Measurements from ENCODE around the gene TFF3.

- no peak for TF ChIP-seq POLR2A (IDR thresholded peaks at IDR 0.05)
- no peak for TF ChIP-seq CTCF (IDR thresholded peaks at IDR 0.05)
- TF ChIP-seq EP300 (IDR thresholded peaks at IDR 0.05) = no peak
- TF ChIP-seq POLR2AphosphoS5 (IDR thresholded peaks at IDR 0.05) = no peak
These were observed 25.2 kb upstream of the TFF3 start for GRCh38 chr21:42340187-42341050.
